ENCODE measurements around the gene ANKRD65.

ANKRD65 gene

DNA sequence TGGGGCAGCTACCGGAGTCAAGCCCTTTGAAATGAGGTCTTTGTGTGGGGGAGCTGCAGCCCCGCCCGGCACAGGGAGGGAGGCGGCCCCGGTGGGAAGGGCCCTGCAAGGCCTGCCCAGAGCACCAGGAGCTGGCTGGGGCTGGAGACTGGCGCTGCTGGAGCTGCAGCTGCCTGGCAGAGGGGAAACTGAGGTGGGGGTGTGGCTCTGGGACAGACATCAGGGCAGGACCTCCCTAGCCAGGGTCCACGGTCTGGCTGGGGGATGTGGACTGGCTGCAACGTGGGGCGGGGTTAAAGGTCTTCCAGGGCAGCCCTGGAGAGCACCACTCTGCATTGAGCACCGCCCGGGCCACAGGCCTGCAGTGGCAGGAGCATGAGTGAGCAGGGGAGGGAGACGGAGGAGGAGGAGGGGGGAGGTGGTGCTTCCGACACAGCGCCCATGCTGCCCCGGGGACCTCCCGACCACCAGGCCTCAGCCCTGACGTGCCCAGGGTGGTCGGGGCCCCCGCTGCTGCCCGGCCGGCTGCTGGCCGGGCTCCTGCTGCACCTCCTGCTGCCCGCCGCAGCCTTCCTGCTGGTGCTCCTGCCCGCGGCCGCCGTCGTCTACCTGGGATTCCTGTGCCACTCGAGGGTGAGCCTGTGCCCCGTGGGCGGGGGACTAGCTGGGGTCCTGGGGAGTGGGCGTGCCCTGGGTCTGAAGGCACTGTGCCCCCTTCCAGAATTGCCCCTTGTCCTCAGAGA lies 4.8 kb upstream of the ANKRD65 start:
- no peak for DNase-seq (ENCODE audit: low read depth)
- no peak overlapping the region for H3K4me3 ChIP-seq (ENCODE audit: low read depth, low read length)
- TF ChIP-seq, protein P1, sequence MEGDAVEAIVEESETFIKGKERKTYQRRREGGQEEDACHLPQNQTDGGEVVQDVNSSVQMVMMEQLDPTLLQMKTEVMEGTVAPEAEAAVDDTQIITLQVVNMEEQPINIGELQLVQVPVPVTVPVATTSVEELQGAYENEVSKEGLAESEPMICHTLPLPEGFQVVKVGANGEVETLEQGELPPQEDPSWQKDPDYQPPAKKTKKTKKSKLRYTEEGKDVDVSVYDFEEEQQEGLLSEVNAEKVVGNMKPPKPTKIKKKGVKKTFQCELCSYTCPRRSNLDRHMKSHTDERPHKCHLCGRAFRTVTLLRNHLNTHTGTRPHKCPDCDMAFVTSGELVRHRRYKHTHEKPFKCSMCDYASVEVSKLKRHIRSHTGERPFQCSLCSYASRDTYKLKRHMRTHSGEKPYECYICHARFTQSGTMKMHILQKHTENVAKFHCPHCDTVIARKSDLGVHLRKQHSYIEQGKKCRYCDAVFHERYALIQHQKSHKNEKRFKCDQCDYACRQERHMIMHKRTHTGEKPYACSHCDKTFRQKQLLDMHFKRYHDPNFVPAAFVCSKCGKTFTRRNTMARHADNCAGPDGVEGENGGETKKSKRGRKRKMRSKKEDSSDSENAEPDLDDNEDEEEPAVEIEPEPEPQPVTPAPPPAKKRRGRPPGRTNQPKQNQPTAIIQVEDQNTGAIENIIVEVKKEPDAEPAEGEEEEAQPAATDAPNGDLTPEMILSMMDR (IDR thresholded peaks at IDR 0.05; ENCODE audit: insufficient read depth, low read depth, low read length, missing control alignments) = no peak

DNA sequence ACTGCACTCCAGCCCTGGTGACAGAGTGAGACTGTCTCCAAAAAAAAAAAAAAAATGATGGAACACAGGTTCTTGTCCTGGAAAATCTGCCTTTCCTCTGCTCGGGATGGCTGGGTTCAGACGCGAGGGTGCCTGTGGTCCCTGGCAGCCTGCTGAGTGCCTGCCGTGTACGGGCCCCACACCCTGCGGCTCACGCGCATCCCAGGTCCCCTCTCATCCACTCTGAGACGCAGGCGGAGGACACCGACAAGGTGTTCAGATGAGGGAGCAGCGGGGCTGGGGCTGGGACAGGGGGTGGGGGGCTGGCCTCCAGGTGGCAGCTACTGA lies 4.3 kb upstream of the ANKRD65 start:
- no peak overlapping the region for H3K4me3 ChIP-seq (ENCODE audit: low read depth, low read length)
- DNase-seq (ENCODE audit: low read depth) = no peak
- TF ChIP-seq, protein P1 (IDR thresholded peaks at IDR 0.05; ENCODE audit: insufficient read depth, low read depth, low read length, missing control alignments) = no peak

DNA sequence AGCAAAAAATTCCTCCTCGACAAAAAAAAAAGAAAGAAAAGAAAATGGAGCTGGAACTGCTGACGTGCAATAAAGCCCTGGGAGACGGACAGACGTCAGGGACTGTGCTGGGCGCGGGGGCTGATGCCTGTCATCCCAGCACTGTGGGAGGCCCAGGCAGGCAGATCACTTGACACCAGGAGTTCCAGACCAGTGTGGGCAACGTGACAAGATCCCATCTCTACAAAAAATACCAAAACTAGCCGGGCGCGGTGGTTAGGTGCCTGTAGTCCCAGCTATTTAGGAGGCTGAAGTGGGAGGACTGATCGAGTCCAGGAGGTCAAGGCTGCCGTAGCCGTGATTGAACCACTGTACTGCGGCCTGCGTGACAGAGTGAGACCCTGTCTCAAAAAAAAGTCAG lies 3.6 kb upstream of the ANKRD65 start:
- no peak overlapping the region for H3K4me3 ChIP-seq (ENCODE audit: low read depth, low read length)
- no peak for DNase-seq (ENCODE audit: low read depth)
- TF ChIP-seq, protein P1 (IDR thresholded peaks at IDR 0.05; ENCODE audit: insufficient read depth, low read depth, low read length, missing control alignments) = no peak

DNA sequence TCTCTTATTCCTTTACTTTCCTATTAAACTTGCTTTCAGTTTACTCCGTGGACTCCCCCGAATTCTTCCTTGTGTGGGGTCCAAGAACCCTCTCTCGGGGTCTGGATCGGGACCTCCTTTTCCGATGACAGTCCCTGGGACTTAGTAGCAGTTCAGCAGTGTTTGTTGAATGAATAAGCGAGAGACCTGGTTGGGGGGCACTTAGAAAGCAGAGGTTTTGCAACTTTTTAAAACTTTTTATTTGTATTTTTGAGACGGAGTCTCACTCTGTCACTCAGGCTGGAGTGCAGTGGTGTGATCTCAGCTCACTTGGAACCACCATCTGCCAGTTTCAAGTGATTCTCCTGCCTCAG lies 2.1 kb upstream of the ANKRD65 start:
- no peak for DNase-seq (ENCODE audit: low read depth)
- H3K4me3 ChIP-seq (ENCODE audit: low read depth, low read length) = no peak overlapping the region
- TF ChIP-seq, protein P1 (IDR thresholded peaks at IDR 0.05; ENCODE audit: insufficient read depth, low read depth, low read length, missing control alignments) = no peak

DNA sequence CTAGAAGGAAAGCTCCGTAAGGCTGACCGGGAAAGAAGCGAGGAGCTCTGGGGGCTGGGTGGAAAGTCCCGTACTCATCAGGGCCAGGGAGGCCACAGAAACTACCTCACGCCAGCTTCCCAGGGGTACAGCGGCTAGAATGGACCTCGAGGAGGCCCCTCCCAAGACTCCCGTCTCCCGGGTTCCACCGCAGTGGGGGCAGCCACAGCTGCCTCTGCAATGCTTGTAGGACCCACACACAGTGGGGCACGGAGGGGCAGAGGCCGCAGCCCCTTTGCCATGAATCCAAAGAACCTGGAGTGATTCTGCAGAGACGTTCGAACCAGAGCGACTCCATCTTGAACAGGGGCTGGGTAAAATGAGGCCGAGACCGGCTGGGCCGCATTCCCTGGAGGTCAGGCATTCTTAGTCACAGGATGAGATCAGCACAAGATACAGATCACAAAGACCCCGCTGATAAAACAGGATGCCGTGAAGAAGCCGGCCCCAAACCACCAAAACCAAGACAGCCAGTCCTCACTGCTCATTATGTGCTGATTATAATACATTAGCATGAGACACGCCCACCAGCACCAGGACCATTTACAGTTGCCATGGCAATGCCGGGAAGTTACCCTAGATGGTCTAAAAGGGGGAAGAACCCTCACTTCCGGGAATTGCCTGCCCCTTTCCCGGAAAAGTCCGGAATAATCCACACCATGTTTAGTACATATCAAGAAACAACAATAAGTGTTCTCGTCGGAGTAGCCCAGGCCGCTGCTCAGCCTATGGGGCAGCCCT lies 1.6 kb upstream of the ANKRD65 start:
- TF ChIP-seq, protein P1 (IDR thresholded peaks at IDR 0.05; ENCODE audit: insufficient read depth, low read depth, low read length, missing control alignments) = no peak
- H3K4me3 ChIP-seq (ENCODE audit: low read depth, low read length) = no peak overlapping the region
- no peak for DNase-seq (ENCODE audit: low read depth)

DNA sequence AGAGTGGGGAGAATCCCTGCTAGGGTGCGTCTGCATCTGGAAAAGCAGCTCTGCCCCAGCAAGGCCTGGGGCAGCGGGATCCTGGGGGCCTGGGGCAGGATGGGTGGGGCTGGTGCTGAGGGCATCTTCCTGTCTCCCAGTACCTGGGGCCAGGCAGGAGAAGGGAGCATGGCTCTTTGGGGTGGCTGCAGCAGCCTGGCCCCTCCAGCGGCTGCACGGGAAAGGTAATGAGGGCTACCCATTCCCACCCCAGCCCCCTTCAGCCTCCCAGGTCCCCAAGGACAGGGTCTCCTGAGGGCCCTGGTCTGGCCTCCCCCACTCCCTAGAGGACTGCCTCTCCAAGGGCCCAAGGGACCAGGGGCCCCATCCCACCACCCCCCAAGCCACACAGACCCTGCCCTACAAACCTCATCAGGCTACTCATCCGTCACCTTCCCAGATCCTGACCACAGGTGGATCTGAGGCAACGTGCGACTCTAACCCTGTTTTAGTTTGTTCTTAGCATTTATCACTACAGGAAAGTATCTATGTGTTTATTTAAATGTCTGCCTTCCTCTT lies 910 bp upstream of the ANKRD65 start:
- TF ChIP-seq, protein P1 (IDR thresholded peaks at IDR 0.05; ENCODE audit: insufficient read depth, low read depth, low read length, missing control alignments) = no peak
- no peak for DNase-seq (ENCODE audit: low read depth)
- H3K4me3 ChIP-seq (ENCODE audit: low read depth, low read length) = no peak overlapping the region

Measured in GM12865 (cell line).